K562 (cell line): Measurements from ENCODE around the gene REPS1. TPM values are rescaled to one million over a fixed set of nuclear protein-coding genes. Genes with fewer than 3 reads are reported as not detected.

Experiments
- CEBPG ChIP-seq, 3 experiments: fragments of 200-800 bp in 1 of 3; sonication (Bioruptor generic) in 1 of 3; sonication (generic) in 1 of 3; formaldehyde crosslinking in 1 of 3; IDR thresholded peaks in 2 of 3; conservative IDR thresholded peaks in 1 of 3; 2 replicates each; pipeline versions ENCODE4 v1.6.1 to v1.8.0; 2016 to 2022; ENCODE audit warnings: missing compliant biosample characterization in 2 of 3, missing genetic modification characterization in 2 of 3, mild to moderate bottlenecking in 1 of 3, missing genetic modification reagents in 1 of 3
- RFX1 ChIP-seq: fragments of 450-650 bp; IDR thresholded peaks from 2 replicates; pipeline ENCODE4 v1.6.1; 2016; ENCODE audit warnings: mild to moderate bottlenecking, moderate library complexity
- polyA plus RNA-seq, 8 experiments: library from polyadenylated mRNA; depleted of rRNA in 4 of 8; stranded (reverse) in 5 of 8; unstranded in 3 of 8; fragments of >200 nt; fragmentation: Nextera tagmentation in 2 of 8; fragmentation: Illumina TruSeq in 1 of 8; extraction: Ambion mirVana in 2 of 8; extraction: Trizol in 1 of 8; gene quantifications; 2 replicates each; pipeline versions ENCODE4 v1.2.1 to v1.2.3, GENCODE V29; 2011 to 2014; ENCODE audit warnings: inconsistent platforms in 1 of 8, missing spikeins in 1 of 8
- total RNA-seq, 7 experiments: library from RNA; depleted of rRNA in 6 of 7; stranded (reverse); fragments of >200 nt in 6 of 7; fragmentation: Illumina TruSeq in 2 of 7; extraction: Trizol in 2 of 7; gene quantifications; 2 replicates each; pipeline versions ENCODE4 v1.2.1 to v1.2.3, GENCODE V29; 2011 to 2021; ENCODE audit warnings: low replicate concordance in 1 of 7
- TF ChIP-seq, protein P1 (sequence below): fragments of 450-650 bp; IDR thresholded peaks from 2 replicates; pipeline ENCODE4 v1.6.1; 2016; ENCODE audit warnings: low read depth
- TF ChIP-seq, protein P2 (sequence below): fragments of 200-800 bp; sonication (Bioruptor generic); IDR thresholded peaks from 2 replicates; pipeline ENCODE4 v1.6.1; 2017; ENCODE audit warnings: missing genetic modification characterization, missing compliant biosample characterization
- TF ChIP-seq, protein P3 (sequence below): IDR thresholded peaks from 2 replicates; pipeline ENCODE4 v1.6.1; 2011; ENCODE audit warnings: borderline replicate concordance, low read depth, mild to moderate bottlenecking, moderate library complexity, low read length; ENCODE audit not compliant: insufficient read depth, poor library complexity, severe bottlenecking

The REPS1 gene
- total and polyA plus RNA-seq, 9 of the 15 experiments (the other 6 are each of a cell fraction or from before 2014, with no cell fraction given), result 7.9 to 36.0 (median 27.8) TPM

DNA sequence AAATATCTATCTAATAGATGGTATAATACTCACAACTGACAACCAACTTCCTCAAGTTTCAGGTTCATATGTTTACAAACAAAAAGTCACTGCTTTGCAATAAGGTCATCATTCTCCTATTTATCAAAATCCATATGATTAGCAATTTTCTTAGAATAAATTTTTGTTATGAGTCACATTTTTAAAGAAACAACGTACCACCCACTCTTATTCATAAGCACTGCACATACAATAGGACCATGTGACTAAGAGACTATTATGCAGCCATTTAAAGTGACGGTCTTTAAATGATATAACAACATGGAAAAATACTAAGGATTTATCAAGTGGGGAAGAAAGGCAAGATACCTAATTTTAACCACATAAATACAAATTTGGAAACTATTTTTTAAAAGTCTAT is 40.0 kb downstream of the REPS1 start (continued):
- TF ChIP-seq, protein P1, sequence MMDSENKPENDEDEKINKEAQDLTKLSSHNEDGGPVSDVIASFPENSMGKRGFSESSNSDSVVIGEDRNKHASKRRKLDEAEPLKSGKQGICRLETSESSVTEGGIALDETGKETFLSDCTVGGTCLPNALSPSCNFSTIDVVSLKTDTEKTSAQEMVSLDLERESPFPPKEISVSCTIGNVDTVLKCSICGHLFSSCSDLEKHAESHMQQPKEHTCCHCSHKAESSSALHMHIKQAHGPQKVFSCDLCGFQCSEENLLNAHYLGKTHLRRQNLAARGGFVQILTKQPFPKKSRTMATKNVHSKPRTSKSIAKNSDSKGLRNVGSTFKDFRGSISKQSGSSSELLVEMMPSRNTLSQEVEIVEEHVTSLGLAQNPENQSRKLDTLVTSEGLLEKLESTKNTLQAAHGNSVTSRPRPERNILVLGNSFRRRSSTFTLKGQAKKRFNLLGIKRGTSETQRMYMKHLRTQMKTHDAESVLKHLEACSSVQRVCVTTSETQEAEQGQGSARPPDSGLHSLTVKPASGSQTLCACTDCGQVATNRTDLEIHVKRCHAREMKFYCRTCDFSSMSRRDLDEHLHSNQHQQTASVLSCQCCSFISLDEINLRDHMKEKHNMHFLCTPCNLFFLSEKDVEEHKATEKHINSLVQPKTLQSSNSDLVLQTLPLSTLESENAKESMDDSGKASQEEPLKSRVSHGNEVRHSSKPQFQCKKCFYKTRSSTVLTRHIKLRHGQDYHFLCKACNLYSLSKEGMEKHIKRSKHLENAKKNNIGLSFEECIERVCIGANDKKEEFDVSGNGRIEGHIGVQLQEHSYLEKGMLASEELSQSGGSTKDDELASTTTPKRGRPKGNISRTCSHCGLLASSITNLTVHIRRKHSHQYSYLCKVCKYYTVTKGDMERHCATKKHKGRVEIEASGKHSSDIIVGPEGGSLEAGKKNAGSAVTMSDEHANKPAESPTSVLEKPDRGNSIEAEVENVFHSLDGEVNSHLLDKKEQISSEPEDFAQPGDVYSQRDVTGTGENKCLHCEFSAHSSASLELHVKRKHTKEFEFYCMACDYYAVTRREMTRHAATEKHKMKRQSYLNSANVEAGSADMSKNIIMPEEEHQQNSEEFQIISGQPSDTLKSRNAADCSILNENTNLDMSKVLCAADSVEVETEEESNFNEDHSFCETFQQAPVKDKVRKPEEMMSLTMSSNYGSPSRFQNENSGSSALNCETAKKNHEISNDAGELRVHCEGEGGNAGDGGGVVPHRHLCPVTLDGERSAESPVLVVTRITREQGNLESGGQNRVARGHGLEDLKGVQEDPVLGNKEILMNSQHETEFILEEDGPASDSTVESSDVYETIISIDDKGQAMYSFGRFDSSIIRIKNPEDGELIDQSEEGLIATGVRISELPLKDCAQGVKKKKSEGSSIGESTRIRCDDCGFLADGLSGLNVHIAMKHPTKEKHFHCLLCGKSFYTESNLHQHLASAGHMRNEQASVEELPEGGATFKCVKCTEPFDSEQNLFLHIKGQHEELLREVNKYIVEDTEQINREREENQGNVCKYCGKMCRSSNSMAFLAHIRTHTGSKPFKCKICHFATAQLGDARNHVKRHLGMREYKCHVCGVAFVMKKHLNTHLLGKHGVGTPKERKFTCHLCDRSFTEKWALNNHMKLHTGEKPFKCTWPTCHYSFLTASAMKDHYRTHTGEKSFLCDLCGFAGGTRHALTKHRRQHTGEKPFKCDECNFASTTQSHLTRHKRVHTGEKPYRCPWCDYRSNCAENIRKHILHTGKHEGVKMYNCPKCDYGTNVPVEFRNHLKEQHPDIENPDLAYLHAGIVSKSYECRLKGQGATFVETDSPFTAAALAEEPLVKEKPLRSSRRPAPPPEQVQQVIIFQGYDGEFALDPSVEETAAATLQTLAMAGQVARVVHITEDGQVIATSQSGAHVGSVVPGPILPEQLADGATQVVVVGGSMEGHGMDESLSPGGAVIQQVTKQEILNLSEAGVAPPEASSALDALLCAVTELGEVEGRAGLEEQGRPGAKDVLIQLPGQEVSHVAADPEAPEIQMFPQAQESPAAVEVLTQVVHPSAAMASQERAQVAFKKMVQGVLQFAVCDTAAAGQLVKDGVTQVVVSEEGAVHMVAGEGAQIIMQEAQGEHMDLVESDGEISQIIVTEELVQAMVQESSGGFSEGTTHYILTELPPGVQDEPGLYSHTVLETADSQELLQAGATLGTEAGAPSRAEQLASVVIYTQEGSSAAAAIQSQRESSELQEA, result no peak
- TF ChIP-seq, protein P2, sequence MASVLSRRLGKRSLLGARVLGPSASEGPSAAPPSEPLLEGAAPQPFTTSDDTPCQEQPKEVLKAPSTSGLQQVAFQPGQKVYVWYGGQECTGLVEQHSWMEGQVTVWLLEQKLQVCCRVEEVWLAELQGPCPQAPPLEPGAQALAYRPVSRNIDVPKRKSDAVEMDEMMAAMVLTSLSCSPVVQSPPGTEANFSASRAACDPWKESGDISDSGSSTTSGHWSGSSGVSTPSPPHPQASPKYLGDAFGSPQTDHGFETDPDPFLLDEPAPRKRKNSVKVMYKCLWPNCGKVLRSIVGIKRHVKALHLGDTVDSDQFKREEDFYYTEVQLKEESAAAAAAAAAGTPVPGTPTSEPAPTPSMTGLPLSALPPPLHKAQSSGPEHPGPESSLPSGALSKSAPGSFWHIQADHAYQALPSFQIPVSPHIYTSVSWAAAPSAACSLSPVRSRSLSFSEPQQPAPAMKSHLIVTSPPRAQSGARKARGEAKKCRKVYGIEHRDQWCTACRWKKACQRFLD (CRISPR knock-in tag), result no peak
- TF ChIP-seq, protein P3, sequence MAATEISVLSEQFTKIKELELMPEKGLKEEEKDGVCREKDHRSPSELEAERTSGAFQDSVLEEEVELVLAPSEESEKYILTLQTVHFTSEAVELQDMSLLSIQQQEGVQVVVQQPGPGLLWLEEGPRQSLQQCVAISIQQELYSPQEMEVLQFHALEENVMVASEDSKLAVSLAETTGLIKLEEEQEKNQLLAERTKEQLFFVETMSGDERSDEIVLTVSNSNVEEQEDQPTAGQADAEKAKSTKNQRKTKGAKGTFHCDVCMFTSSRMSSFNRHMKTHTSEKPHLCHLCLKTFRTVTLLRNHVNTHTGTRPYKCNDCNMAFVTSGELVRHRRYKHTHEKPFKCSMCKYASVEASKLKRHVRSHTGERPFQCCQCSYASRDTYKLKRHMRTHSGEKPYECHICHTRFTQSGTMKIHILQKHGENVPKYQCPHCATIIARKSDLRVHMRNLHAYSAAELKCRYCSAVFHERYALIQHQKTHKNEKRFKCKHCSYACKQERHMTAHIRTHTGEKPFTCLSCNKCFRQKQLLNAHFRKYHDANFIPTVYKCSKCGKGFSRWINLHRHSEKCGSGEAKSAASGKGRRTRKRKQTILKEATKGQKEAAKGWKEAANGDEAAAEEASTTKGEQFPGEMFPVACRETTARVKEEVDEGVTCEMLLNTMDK, result no peak
- TF ChIP-seq RFX1 (no peak), CEBPG (CRISPR knock-in tag; IDR thresholded peaks at IDR 0.05) (no peak), CEBPG (tag; conservative IDR thresholded peaks at IDR 0.05 in 1 of 2, IDR thresholded peaks at IDR 0.05 in 1 of 2) (no peak)
- TF ChIP-seq, all 486 proteins: peak for 0
